IgD-negative memory B cell (primary cell): Measurements from ENCODE around the gene SHISA3. TPM values are rescaled to one million over a fixed set of nuclear protein-coding genes. Genes with fewer than 3 reads are reported as not detected.

Experiments used
- H3K27ac Mint-ChIP-seq, 3 donors: one replicate each; pipeline ENCODE4 v1.8.0; 2020 to 2022; ENCODE audit warnings: mild to moderate bottlenecking in 3 of 3, mixed read lengths in 3 of 3, moderate library complexity in 1 of 3
- H3K27me3 Mint-ChIP-seq: one replicate; pipeline ENCODE4 v1.8.0; 2021; ENCODE audit warnings: mixed read lengths
- H3K36me3 Mint-ChIP-seq: one replicate; pipeline ENCODE4 v1.8.0; 2020; ENCODE audit warnings: mild to moderate bottlenecking, mixed read lengths
- H3K4me1 Mint-ChIP-seq, 3 donors: one replicate each; pipeline ENCODE4 v1.8.0; 2020 to 2022; ENCODE audit warnings: mixed read lengths in 3 of 3, mild to moderate bottlenecking in 1 of 3
- H3K4me3 Mint-ChIP-seq, 4 donors: one replicate each; pipeline ENCODE4 v1.8.0; 2020 to 2022; ENCODE audit warnings: mild to moderate bottlenecking in 4 of 4, mixed read lengths in 4 of 4, moderate library complexity in 3 of 4
- H3K9me3 Mint-ChIP-seq, 3 donors: one replicate each; pipeline ENCODE4 v1.8.0; 2020 to 2021; ENCODE audit warnings: mixed read lengths in 3 of 3, mild to moderate bottlenecking in 1 of 3
- polyA plus RNA-seq: library from polyadenylated mRNA; unstranded; fragments of 300-500 nt; fragmentation: Illumina TruSeq; gene quantifications from one replicate; pipeline ENCODE4 v1.2.3, GENCODE V29; 2021

The SHISA3 gene
- polyA plus RNA-seq, result 0.53 TPM

DNA sequence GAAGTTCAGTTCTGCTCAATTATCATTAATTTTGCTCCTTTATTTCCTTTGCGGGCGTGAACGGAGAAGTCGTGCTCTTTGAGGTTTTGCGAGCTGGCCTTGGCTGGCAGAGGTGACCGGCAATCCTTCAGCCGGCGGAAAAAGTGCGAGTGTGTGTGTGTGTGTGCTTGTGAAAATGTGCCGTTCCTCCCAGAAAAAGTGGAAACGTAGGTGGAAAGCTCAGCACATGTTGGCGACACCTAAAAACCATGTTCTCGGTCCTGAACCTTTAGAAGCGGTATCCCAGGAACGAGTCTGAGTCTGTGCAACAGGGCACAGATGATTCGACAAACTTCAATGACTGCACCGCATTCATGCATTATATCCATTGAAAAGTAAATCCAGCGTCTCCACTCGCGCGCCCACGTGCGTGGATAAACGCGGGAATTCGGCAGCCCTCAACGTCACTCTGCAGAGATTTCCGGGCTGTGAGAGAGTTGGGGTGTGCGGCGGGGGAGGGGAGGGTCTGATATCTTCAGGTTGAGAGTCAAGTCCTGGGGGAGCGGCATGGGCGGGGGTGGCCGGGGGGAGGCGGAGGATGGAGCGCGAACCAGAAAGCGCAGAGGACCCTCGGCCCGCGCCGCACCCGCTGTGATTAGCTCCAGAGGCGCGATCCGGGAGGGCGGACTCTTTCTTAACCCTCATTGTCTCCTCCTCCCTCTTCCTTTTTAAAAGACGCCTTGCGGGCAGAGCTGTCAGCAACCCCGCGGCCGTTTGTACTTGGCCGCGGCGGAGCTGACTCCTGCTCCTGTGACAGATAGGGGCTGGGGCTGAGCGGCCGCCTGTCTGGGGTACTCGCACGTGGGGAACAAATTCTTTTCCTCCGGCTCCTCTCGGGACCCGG lies at the start of gene SHISA3:
TSS of gene SHISA3 (plus strand) at position 737 of the 883 bp plus-strand sequence. CDS start 569 bp downstream, outside the sequence.
- Mint-ChIP-seq H3K4me1 (peaks cover 19 to 31% (median 25%) of the 10 kb centered on the region in 3 donors), H3K27ac (peak within 1 kb of the TSS in 2 of 3 donors; percentile 36 to 65), H3K27me3 (peaks cover 47% of the 10 kb centered on the region), H3K4me3 (peak within 1 kb of the TSS; percentile 88 to 94 (median 94)), H3K9me3 (no peaks in the 10 kb centered on the region), H3K36me3 (peaks cover 3% of the 10 kb centered on the region)

DNA sequence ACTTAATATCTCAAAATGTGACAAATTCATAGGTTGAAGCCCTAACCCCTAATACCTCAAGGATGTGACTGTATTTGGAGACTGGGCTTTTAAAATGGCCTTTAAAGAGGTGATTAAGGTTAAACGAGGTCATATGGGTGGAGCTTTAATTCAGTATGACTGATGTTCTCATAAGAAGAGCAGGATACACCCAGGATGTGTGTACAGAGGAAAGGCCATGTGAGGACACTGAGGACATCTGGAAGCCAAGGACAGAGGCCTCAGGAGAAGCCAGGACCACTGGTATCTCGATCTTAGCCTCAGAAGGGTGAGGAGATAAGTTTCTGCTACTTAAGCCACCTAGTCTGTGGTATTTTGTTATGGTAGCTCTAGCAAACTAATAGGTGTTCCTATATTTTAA lies 49.0 kb upstream of the SHISA3 start:
- Mint-ChIP-seq H3K36me3 (peaks cover 2% of the 10 kb centered on the region), H3K27me3 (peaks cover 5% of the 10 kb centered on the region), H3K4me1 (peaks cover 21 to 23% (median 22%) of the 10 kb centered on the region in 3 donors), H3K9me3 (no peaks in the 10 kb centered on the region), H3K27ac (no peak overlapping the region), H3K4me3 (no peak overlapping the region)

DNA sequence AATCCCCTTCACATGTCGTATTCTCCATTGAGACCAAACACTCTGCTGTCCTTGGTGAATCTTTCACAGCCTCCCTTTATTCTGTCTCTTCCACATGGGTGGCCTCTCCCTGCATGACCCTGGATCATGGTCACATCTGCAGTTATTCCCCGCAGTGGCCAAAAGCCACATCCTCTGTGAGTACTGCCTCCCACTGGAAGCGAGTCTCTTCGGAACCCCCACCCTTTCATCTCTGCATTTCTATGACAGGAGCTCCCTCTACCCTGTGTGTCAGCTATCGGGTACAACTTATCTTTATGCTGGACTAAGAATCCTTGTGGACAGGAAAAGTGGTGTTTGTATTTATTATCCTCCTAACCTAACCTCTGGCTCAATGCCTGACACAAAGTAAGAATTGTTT lies 48.6 kb upstream of the SHISA3 start:
- Mint-ChIP-seq H3K27me3 (peaks cover 5% of the 10 kb centered on the region), H3K36me3 (peaks cover 2% of the 10 kb centered on the region), H3K27ac (no peak overlapping the region), H3K9me3 (no peaks in the 10 kb centered on the region), H3K4me1 (peaks cover 19 to 21% (median 20%) of the 10 kb centered on the region in 3 donors), H3K4me3 (peak overlapping the region in 1 of 4 donors; percentile 12)

DNA sequence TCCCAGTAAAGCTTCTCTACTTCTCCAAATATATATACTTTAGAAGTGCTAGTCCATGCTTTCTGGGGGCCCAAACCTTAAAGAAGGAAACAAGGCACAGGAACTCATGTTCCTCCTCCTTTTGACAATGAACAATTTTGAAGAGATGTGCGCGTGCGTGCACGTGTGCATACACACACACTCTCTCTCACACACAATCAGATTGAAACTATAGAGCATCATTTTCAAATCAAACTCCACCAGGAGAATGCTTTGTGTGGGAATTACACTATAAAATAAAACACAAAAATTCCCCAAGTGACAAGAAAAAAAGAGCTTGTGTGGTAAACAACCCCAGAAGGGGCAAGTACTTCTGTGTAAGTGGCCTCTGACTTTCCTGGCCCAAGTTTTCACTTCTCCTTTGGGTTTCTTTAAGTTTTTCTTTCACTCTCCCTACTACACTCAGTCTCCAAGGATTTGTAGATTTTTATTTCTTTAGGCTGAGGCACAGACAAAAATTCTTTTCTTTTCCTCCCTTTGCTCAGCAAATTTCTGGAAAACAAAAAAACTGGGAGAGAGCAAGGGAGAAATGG lies 46.6 kb upstream of the SHISA3 start:
- Mint-ChIP-seq H3K36me3 (peaks cover 2% of the 10 kb centered on the region), H3K9me3 (peaks cover 0 to under 1% (median 0%) of the 10 kb centered on the region in 3 donors), H3K27me3 (peaks cover 18% of the 10 kb centered on the region), H3K4me3 (peak overlapping the region in 1 of 4 donors; percentile 65), H3K27ac (no peak overlapping the region), H3K4me1 (peaks cover 4 to 5% (median 4%) of the 10 kb centered on the region in 3 donors)

DNA sequence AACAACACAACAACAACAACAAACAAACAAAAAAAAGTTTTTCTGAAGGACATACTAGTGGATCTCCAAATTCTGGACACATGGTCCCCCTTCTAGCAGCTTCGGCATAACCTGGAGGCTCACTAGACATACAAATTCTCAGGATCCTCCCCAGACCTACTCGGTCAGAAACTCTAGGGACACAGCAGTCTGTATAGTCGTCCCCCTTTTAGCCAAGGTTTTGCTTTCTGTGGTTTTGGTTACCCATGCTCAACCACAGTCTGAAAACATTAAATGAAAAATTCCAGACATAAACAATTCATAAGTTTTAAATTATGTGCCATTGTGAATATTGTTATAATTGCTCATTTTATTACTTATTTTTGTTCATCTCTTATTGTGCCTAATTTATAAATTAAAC lies 45.2 kb upstream of the SHISA3 start:
- H3K36me3 Mint-ChIP-seq, result peaks cover 2% of the 10 kb centered on the region
- H3K27me3 Mint-ChIP-seq, result peaks cover 29% of the 10 kb centered on the region
- H3K27ac Mint-ChIP-seq, result no peak overlapping the region
- H3K4me3 Mint-ChIP-seq, result no peak overlapping the region
- H3K9me3 Mint-ChIP-seq, result peaks cover 0 to 4% (median 0%) of the 10 kb centered on the region in 3 donors
- H3K4me1 Mint-ChIP-seq, result peaks cover 4 to 5% (median 4%) of the 10 kb centered on the region in 3 donors

DNA sequence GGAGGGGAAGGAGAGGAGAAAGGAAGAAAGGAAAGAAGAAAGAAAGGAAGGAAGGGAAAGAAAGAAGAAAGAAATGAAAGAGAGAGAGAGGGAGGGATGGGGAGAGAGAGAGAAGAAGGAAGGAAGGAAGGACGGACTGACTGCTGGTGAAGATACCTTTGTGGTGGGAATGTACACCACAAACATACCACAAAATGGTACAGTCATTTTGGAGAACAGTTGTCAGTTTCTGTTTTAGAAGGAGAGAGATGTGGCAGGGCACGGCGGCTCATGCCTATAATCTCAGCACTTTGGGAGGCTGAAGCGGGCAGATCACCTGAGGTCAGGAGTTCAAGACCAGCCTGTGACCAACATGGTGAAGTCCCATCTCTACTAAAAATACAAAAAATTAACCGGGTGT lies 40.0 kb upstream of the SHISA3 start:
- Mint-ChIP-seq H3K27ac (no peak overlapping the region), H3K9me3 (peaks cover 0 to 4% (median 0%) of the 10 kb centered on the region in 3 donors), H3K4me1 (no peaks in the 10 kb centered on the region), H3K4me3 (no peak overlapping the region), H3K36me3 (no peaks in the 10 kb centered on the region), H3K27me3 (peaks cover 35% of the 10 kb centered on the region)

DNA sequence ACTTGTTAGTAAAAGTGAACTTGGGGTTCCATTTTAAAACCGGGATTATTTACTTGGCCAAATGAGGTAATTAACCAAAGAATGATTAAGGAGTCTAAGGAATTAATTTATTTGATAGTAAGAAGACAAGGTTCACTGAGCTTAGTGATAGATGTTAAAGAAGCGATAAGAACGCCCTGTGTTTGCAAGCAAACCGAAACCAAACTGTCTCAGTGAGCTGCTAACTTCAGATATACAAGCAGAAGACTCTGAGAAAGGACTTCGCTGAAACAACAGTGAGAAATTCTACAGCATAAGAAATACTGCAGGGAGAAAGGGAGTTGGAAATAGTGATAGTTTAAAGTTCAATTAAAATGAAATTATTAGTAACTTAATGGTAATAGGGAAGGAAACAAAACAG lies 37.6 kb upstream of the SHISA3 start:
- Mint-ChIP-seq H3K36me3 (no peaks in the 10 kb centered on the region), H3K9me3 (peaks cover 0 to 6% (median 4%) of the 10 kb centered on the region in 3 donors), H3K27me3 (peaks cover 23% of the 10 kb centered on the region), H3K27ac (no peak overlapping the region), H3K4me3 (no peak overlapping the region), H3K4me1 (no peaks in the 10 kb centered on the region)

DNA sequence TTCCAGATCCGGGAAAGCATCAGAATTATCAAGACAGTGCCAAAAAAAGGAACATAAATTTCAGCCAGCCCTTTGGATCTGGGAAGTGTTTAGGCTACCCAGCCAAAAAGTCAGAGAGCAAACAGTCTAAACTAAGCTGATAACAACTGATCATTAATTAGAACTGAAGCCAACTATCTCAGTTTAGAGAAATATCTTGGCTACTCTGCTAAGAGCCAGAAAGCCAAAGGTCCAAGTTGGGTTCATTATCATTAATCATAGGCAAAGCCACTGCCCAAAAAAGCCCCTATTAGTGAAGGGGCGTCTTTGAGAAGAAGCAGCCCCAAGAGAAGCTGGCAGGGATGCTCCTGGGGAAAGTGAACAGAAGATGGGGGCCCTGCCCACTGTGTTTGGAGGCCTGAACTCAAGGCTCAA lies 37.0 kb upstream of the SHISA3 start:
- Mint-ChIP-seq H3K4me1 (no peaks in the 10 kb centered on the region), H3K9me3 (peaks cover 0 to 6% (median 4%) of the 10 kb centered on the region in 3 donors), H3K36me3 (no peaks in the 10 kb centered on the region), H3K27ac (no peak overlapping the region), H3K4me3 (no peak overlapping the region), H3K27me3 (peaks cover 18% of the 10 kb centered on the region)

DNA sequence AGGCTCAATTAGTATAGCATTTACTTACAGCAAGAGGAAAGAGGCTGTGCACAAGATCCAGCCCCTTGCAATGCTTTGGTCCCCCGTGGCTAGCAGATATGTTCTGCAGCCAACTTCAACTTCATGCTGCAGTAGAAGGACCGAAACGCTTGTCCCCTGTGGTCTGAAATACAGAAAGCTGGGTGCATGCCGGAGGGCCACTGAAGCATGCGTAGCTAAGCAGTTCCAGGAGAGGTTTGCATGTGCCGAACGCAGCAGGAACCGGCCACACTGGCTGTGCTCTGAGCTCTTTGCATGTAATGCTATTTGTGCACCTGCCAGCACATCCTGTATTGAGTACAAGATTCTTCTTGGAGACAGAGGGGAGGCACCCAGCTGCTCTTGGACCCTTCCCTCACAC lies 35.8 kb upstream of the SHISA3 start:
- Mint-ChIP-seq H3K27me3 (peaks cover 9% of the 10 kb centered on the region), H3K9me3 (peaks cover 0 to 6% (median 0%) of the 10 kb centered on the region in 3 donors), H3K4me3 (no peak overlapping the region), H3K27ac (no peak overlapping the region), H3K36me3 (no peaks in the 10 kb centered on the region), H3K4me1 (no peaks in the 10 kb centered on the region)

DNA sequence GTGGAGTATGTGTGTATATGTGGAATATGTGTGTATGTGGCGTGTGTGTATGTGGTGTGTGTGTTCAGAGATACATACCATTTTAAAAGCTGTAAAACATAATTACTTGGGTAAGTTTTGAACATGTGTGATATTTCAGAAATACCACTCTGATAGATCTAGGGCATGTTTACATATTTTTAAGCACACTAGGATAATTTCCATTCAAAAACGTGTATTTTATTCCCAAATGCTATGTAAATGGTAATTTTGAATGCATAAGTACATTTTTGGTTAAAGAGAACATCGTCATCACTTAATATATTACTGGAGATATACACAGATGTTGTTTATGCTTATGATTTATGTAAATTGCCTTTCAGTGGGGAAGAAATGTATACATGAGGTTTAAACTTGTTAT lies 34.7 kb upstream of the SHISA3 start:
- H3K4me3 Mint-ChIP-seq, result no peak overlapping the region
- no peaks in the 10 kb centered on the region for H3K4me1 Mint-ChIP-seq
- H3K27me3 Mint-ChIP-seq, result peaks cover 3% of the 10 kb centered on the region
- H3K27ac Mint-ChIP-seq, result no peak overlapping the region
- H3K9me3 Mint-ChIP-seq, result peaks cover 0 to 6% (median 0%) of the 10 kb centered on the region in 3 donors
- H3K36me3 Mint-ChIP-seq, result no peaks in the 10 kb centered on the region

DNA sequence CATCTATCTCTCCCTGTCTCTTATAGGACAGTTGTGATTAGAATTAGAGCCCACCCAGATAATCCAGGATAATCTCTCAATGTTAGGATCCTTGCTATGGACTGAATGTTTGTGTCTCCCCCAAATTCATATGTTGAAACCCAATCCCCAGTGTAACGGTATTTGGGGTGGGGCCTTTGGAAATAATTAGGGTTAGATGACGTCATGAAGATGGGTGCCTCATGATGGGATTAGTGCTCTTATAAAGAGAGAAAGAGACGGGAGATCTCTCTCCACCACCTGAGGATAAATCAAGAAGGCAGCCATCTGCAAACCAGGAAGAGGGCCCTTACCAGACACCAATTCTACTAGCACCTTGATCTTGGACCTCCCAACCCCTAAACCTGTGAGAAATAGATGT lies 33.7 kb upstream of the SHISA3 start:
- Mint-ChIP-seq H3K4me3 (no peak overlapping the region), H3K4me1 (no peaks in the 10 kb centered on the region), H3K27me3 (peaks cover 3% of the 10 kb centered on the region), H3K27ac (no peak overlapping the region), H3K36me3 (no peaks in the 10 kb centered on the region), H3K9me3 (peaks cover 0 to 6% (median 0%) of the 10 kb centered on the region in 3 donors)

DNA sequence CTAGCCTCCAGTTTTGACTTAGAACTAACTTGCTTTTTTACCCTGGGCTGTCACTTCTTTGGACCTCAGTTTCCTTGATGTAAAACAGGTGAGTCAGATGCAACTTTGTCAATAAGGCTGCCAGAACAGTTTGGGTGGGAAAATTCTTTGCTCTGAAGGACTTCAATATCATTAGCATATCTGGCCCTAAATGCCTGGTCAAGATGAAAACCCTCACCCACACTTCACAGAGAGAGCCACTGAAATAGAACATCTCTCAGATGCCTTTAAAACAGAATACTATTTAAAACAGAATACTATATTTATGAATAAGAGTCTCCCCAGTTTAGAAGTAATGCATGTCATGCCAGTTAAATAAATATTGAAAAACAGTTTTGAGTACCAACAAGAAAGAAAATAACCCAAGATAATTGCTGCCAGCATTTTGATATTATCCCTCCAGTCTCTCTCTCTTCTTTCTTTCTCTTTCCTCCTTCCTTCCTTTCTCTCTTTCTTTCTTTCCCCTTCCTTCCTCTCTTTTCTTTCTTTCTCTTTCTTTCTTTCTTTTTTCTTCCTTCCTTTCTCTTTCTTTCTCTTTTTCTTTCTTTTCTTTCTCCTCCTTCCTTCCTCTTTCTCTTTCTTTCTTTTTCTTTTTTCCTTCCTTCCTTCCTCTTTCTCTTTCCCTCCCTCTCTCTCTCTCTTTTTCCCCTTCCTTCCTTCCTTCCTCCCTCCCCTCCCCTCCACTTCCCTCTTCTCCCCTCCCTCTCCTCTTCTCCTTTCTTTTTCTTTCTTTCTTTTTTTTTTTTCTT lies 32.8 kb upstream of the SHISA3 start:
- no peak overlapping the region for H3K27ac Mint-ChIP-seq
- H3K4me3 Mint-ChIP-seq, result no peak overlapping the region

DNA sequence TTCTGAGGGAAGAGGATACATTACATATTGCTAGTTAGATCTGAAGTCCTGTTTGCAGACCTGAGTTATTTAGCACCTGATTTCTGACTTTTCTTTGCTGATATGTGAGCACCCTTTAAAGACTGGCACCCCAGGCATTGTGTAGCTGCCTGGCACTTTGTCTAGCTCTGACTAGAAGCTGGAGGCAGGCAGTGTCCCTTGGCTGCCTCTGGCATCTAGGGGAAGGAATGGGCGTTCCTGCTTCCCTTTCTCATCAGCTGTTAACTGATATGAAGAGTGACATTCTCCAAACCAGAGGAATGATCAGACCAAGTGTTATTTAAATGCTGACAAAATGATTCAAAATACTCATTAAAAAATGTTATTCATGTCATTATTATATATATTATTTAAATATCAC lies 30.3 kb upstream of the SHISA3 start:
- no peaks in the 10 kb centered on the region for H3K4me1 Mint-ChIP-seq
- no peaks in the 10 kb centered on the region for H3K27me3 Mint-ChIP-seq
- no peaks in the 10 kb centered on the region for H3K36me3 Mint-ChIP-seq
- H3K4me3 Mint-ChIP-seq, result no peak overlapping the region
- H3K27ac Mint-ChIP-seq, result no peak overlapping the region
- peaks cover 0 to 6% (median 0%) of the 10 kb centered on the region in 3 donors for H3K9me3 Mint-ChIP-seq

More for the DNA sequence above, 32.8 kb upstream of the SHISA3 start:
- Mint-ChIP-seq H3K36me3 (no peaks in the 10 kb centered on the region), H3K9me3 (peaks cover 0 to 6% (median 0%) of the 10 kb centered on the region in 3 donors), H3K4me1 (no peaks in the 10 kb centered on the region), H3K27me3 (no peaks in the 10 kb centered on the region)

DNA sequence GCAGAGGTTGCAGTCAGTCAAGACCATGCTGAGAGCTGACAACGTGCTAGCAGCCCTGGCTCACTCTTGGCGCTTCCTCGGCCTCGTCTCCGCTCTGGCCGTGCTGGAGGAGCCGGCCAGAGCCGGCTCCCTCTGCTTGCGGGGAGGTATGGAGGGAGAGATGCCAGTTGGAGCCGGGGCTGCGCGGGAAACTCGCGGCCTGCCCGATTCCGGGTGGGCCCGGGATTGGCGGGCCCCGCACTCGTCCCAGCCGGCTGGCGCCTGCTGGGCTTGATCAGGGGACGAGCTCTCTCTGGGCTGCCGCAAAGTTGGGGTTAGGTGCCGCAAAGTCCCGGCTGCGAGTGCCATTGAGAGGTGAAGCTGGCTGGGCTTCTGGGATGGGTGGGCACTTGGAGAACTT lies 27.8 kb upstream of the SHISA3 start:
- no peaks in the 10 kb centered on the region for H3K4me1 Mint-ChIP-seq
- H3K36me3 Mint-ChIP-seq, result no peaks in the 10 kb centered on the region
- H3K4me3 Mint-ChIP-seq, result no peak overlapping the region
- H3K9me3 Mint-ChIP-seq, result peaks cover 0 to 3% (median 0%) of the 10 kb centered on the region in 3 donors
- no peaks in the 10 kb centered on the region for H3K27me3 Mint-ChIP-seq
- H3K27ac Mint-ChIP-seq, result no peak overlapping the region
